Fibroblast of lung (primary cell): ENCODE data around the gene ARSD. TPM values are rescaled to one million over a fixed set of nuclear protein-coding genes. Genes with fewer than 3 reads are reported as not detected.

ENCODE experiments used
- DNase-seq, 2 donors: peaks; one replicate each; pipeline versions ENCODE4 v3.0.0 to v3.0.0-alpha.2; 2010; ENCODE audit warnings: low read depth in 2 of 2
- H2AFZ ChIP-seq: 2 replicates; pipeline ENCODE4 v1.5.1; 2012; ENCODE audit warnings: low read length, control low read depth, inconsistent platforms
- H3K27ac ChIP-seq: 2 replicates; pipeline ENCODE4 v1.5.1; 2011; ENCODE audit warnings: low read length, control low read depth; ENCODE audit not compliant: insufficient read depth
- H3K27me3 ChIP-seq: 2 replicates; pipeline ENCODE4 v1.5.1; 2011; ENCODE audit warnings: mild to moderate bottlenecking, low read length; ENCODE audit not compliant: control insufficient read depth, insufficient read depth
- H3K36me3 ChIP-seq: 2 replicates; pipeline ENCODE4 v1.5.1; 2011; ENCODE audit warnings: low read length; ENCODE audit not compliant: control insufficient read depth, insufficient read depth
- H3K4me1 ChIP-seq: 2 replicates; pipeline ENCODE4 v1.5.1; 2011; ENCODE audit warnings: low read length; ENCODE audit not compliant: control insufficient read depth, insufficient read depth; ENCODE audit errors: extremely low read depth
- H3K4me2 ChIP-seq: 2 replicates; pipeline ENCODE4 v1.5.1; 2011; ENCODE audit warnings: low read length, control low read depth; ENCODE audit not compliant: insufficient read depth; ENCODE audit errors: extremely low read depth
- H3K4me3 ChIP-seq, 4 experiments: fragments of 200-600 bp in 1 of 4; sonication (generic) in 1 of 4; replicated peaks in 1 of 4; 2 replicates each; pipeline ENCODE4 v1.5.1; 2011 to 2016; ENCODE audit warnings: low read length in 4 of 4, low read depth in 3 of 4, mild to moderate bottlenecking in 3 of 4, control low read depth in 2 of 4, inconsistent platforms in 1 of 4, mixed read lengths in 1 of 4; ENCODE audit not compliant: insufficient read depth in 1 of 4; ENCODE audit errors: control extremely low read depth in 1 of 4
- H3K79me2 ChIP-seq: 2 replicates; pipeline ENCODE4 v1.5.1; 2012; ENCODE audit warnings: mild to moderate bottlenecking, low read length, inconsistent platforms; ENCODE audit not compliant: control insufficient read depth, insufficient read depth
- H3K9ac ChIP-seq: 2 replicates; pipeline ENCODE4 v1.5.1; 2011; ENCODE audit warnings: mild to moderate bottlenecking, low read length, control low read depth; ENCODE audit not compliant: insufficient read depth
- H3K9me3 ChIP-seq: 2 replicates; pipeline ENCODE4 v1.5.1; 2012; ENCODE audit warnings: low read depth, low read length; ENCODE audit not compliant: control insufficient read depth, insufficient read depth
- H4K20me1 ChIP-seq: 2 replicates; pipeline ENCODE4 v1.5.1; 2011; ENCODE audit warnings: low read length; ENCODE audit not compliant: control insufficient read depth, insufficient read depth; ENCODE audit errors: extremely low read depth
- CTCF ChIP-seq, 2 donors: IDR thresholded peaks in 1 of 2; conservative IDR thresholded peaks in 1 of 2; 1 replicate in 1 of 2; 2 replicates in 1 of 2; pipeline ENCODE4 v1.5.1; 2011 to 2012; ENCODE audit warnings: low read length in 2 of 2, control low read depth in 1 of 2, inconsistent platforms in 1 of 2, low read depth in 1 of 2, mild to moderate bottlenecking in 1 of 2
- EZH2 ChIP-seq: IDR thresholded peaks from 2 replicates; pipeline ENCODE4 v1.5.1; 2012; ENCODE audit warnings: low read length, control low read depth, mild to moderate bottlenecking; ENCODE audit errors: missing control alignments
- polyA plus RNA-seq, 2 donors: library from polyadenylated mRNA; depleted of rRNA in 1 of 2; stranded (reverse) in 1 of 2; unstranded in 1 of 2; fragments of >200 nt; gene quantifications; 2 replicates each; pipeline ENCODE4 v1.2.1, GENCODE V29; 2011 to 2012; ENCODE audit warnings: missing spikeins in 1 of 2
- total RNA-seq: library from RNA; depleted of rRNA; stranded (reverse); fragments of >200 nt; gene quantifications from 2 replicates; pipeline ENCODE4 v1.2.1, GENCODE V29; 2014

The ARSD gene
- total and polyA plus RNA-seq, 2 donors (not counting 1 experiment from before 2014, with no cell fraction given): 7.5 to 30.7 TPM

GRCh38 chrX:2883770-2884169 is 45.4 kb downstream of the ARSD start:
- no peak overlapping the region for H2AFZ ChIP-seq
- no peaks in the 10 kb centered on the region for H3K4me1 ChIP-seq
- H4K20me1 ChIP-seq: no peaks in the 10 kb centered on the region
- H3K4me3 ChIP-seq: no peak overlapping the region
- H3K27ac ChIP-seq: no peak overlapping the region
- H3K36me3 ChIP-seq: no peaks in the 10 kb centered on the region
- H3K4me2 ChIP-seq: no peak overlapping the region
- no peaks in the 10 kb centered on the region for H3K27me3 ChIP-seq
- DNase-seq: no peak
- no peaks in the 10 kb centered on the region for H3K79me2 ChIP-seq
- no peaks in the 10 kb centered on the region for H3K9me3 ChIP-seq
- TF ChIP-seq EZH2 (no peak), CTCF (conservative IDR thresholded peaks at IDR 0.05 in 1 of 2, IDR thresholded peaks at IDR 0.05 in 1 of 2; ENCODE audit: low read depth in 1 of 2, low read length in 2 of 2) (no peak)
- H3K9ac ChIP-seq: no peak overlapping the region

GRCh38 chrX:2879670-2880069 is 49.5 kb downstream of the ARSD start:
- no peak overlapping the region for H3K9ac ChIP-seq
- H2AFZ ChIP-seq: no peak overlapping the region
- no peaks in the 10 kb centered on the region for H4K20me1 ChIP-seq
- no peak overlapping the region for H3K4me3 ChIP-seq
- H3K4me2 ChIP-seq: no peak overlapping the region
- H3K36me3 ChIP-seq: no peaks in the 10 kb centered on the region
- no peak for TF ChIP-seq EZH2
- no peak for TF ChIP-seq CTCF (conservative IDR thresholded peaks at IDR 0.05 in 1 of 2, IDR thresholded peaks at IDR 0.05 in 1 of 2; ENCODE audit: low read depth in 1 of 2, low read length in 2 of 2)
- H3K4me1 ChIP-seq: no peaks in the 10 kb centered on the region
- H3K27me3 ChIP-seq: no peaks in the 10 kb centered on the region
- no peaks in the 10 kb centered on the region for H3K9me3 ChIP-seq
- DNase-seq: no peak
- no peak overlapping the region for H3K27ac ChIP-seq
- no peaks in the 10 kb centered on the region for H3K79me2 ChIP-seq

- no peak overlapping the region for H3K9ac ChIP-seq
- no peaks in the 10 kb centered on the region for H3K9me3 ChIP-seq
- H3K4me3 ChIP-seq: no peak overlapping the region
- H3K27ac ChIP-seq: no peak overlapping the region
- H3K36me3 ChIP-seq: no peaks in the 10 kb centered on the region
- no peaks in the 10 kb centered on the region for H3K79me2 ChIP-seq
- no peak for DNase-seq
- no peak overlapping the region for H2AFZ ChIP-seq
- H3K4me1 ChIP-seq: no peaks in the 10 kb centered on the region
- TF ChIP-seq CTCF (conservative IDR thresholded peaks at IDR 0.05 in 1 of 2, IDR thresholded peaks at IDR 0.05 in 1 of 2; ENCODE audit: low read depth in 1 of 2, low read length in 2 of 2): no peak
- no peak for TF ChIP-seq EZH2
- no peak overlapping the region for H3K4me2 ChIP-seq
- H3K27me3 ChIP-seq: no peaks in the 10 kb centered on the region
- H4K20me1 ChIP-seq: no peaks in the 10 kb centered on the region
Observed at GRCh38 chrX:2878563-2878962, 50.6 kb downstream of the ARSD start.
